ENCODE data around the gene SUN3. TPM values are rescaled to one million over a fixed set of nuclear protein-coding genes. Genes with fewer than 3 reads are reported as not detected.

SUN3 gene
- total RNA-seq, 1 experiment from 2014 or later, result not detected

GRCh38 chr7:47953822-47954221, 75.1 kb downstream of the SUN3 start:
- Mint-ChIP-seq H3K4me3 (no peak overlapping the region), H3K36me3 (ENCODE audit: insufficient read depth in 1 of 3, low read depth in 3 of 3) (peaks cover 15 to 35% (median 31%) of the 10 kb centered on the region in 3 experiments), H3K4me1 (peaks cover 34 to 36% of the 10 kb centered on the region in 2 experiments), H3K27ac (peak overlapping the region in 1 of 3 experiments; percentile 6; a peak in 1 of 7 replicates), H3K9me3 (peaks cover 6 to 8% of the 10 kb centered on the region in 2 experiments; a peak in 2 of 5 replicates), H3K27me3 (ENCODE audit: low read depth) (no peaks in the 10 kb centered on the region)
- peaks cover 3% of the 10 kb centered on the region; the same call in 1 of the 2 replicates for H3K4me1 ChIP-seq (ENCODE audit: insufficient read depth, low read length)
- H3K23ac ChIP-seq (ENCODE audit: insufficient read length, low read depth, low read length), result no peak overlapping the region
- H2BK5ac ChIP-seq (ENCODE audit: insufficient read length, low read length), result no peak overlapping the region
- peak; percentile 2 for DNase-seq
- H3K79me1 ChIP-seq (ENCODE audit: insufficient read depth, low read depth, low read length, poor library complexity, severe bottlenecking), result no peaks in the 10 kb centered on the region
- no peak overlapping the region for H2BK20ac ChIP-seq (ENCODE audit: low read depth, low read length, poor library complexity, severe bottlenecking)
- no peak overlapping the region for H3K27ac ChIP-seq (ENCODE audit: insufficient read length, low read depth, low read length)
- no peaks in the 10 kb centered on the region for H3K23me2 ChIP-seq (ENCODE audit: insufficient read length, low read depth, low read length, poor library complexity, severe bottlenecking)
- H3K4ac ChIP-seq (ENCODE audit: low read depth, low read length), result no peak overlapping the region
- TF ChIP-seq CTCF (conservative IDR thresholded peaks at IDR 0.05), result no peak
- H3K79me2 ChIP-seq (ENCODE audit: insufficient read depth, low read length), result no peaks in the 10 kb centered on the region
- no peaks in the 10 kb centered on the region for H3K9me3 ChIP-seq (ENCODE audit: control insufficient read depth, low read depth, low read length)
- H4K91ac ChIP-seq (ENCODE audit: insufficient read length, low read depth, low read length), result no peak overlapping the region
- H3K18ac ChIP-seq (ENCODE audit: insufficient read length, low read depth, low read length), result no peak overlapping the region
- no peak overlapping the region for H4K8ac ChIP-seq (replicated peaks; ENCODE audit: insufficient read length, low read depth, low read length)
- no peak overlapping the region for H2BK120ac ChIP-seq (ENCODE audit: low read depth, low read length, poor library complexity, severe bottlenecking)
- H3K14ac ChIP-seq (ENCODE audit: insufficient read depth, low read length), result no peak overlapping the region
- H2BK15ac ChIP-seq (ENCODE audit: low read depth, low read length), result no peak overlapping the region
- H2AFZ ChIP-seq (ENCODE audit: low read length), result no peak overlapping the region
- WGBS (ENCODE audit: extremely low coverage, insufficient read length, low lambda C conversion rate), result no CpG with 5 or more reads among the region's 4 CpGs
- H3K56ac ChIP-seq (ENCODE audit: insufficient read length, low read depth, low read length), result no peak overlapping the region
- H2BK12ac ChIP-seq (ENCODE audit: insufficient read length, low read depth, low read length), result no peak overlapping the region
- H4K20me1 ChIP-seq (ENCODE audit: control insufficient read depth, insufficient read depth, insufficient read length), result no peaks in the 10 kb centered on the region
- H2AK5ac ChIP-seq (ENCODE audit: insufficient read length, low read length), result no peak overlapping the region
- H3T11ph ChIP-seq (ENCODE audit: low read length), result no peak overlapping the region
- no peak overlapping the region for H3K4me2 ChIP-seq (ENCODE audit: insufficient read depth, insufficient read length, low read length)
- no peak overlapping the region for H3K9ac ChIP-seq (ENCODE audit: extremely low read depth, insufficient read length, low read length)
- H4K5ac ChIP-seq (ENCODE audit: insufficient read length, low read depth, low read length), result no peak overlapping the region
- no peaks in the 10 kb centered on the region for H3K27me3 ChIP-seq (ENCODE audit: insufficient read depth, low read length)
